Osteocyte (in vitro differentiated cells): ENCODE results near the gene TTC34. TPM values are rescaled to one million over a fixed set of nuclear protein-coding genes. Genes with fewer than 3 reads are reported as not detected.

Source experiments
- DNase-seq: peaks from one replicate; pipeline ENCODE4 v3.0.0; 2021; ENCODE audit warnings: mixed read lengths; ENCODE audit not compliant: unreplicated experiment; ENCODE audit errors: extremely low spot score
- H3K27ac Mint-ChIP-seq: one replicate; pipeline ENCODE4 v1.8.0; 2021; ENCODE audit warnings: mild to moderate bottlenecking, mixed read lengths; ENCODE audit not compliant: unreplicated experiment
- H3K27me3 Mint-ChIP-seq: one replicate; pipeline ENCODE4 v1.8.0; 2021; ENCODE audit warnings: mixed read lengths; ENCODE audit not compliant: unreplicated experiment
- H3K36me3 Mint-ChIP-seq: one replicate; pipeline ENCODE4 v1.8.0; 2021; ENCODE audit warnings: mixed read lengths; ENCODE audit not compliant: unreplicated experiment
- H3K4me1 Mint-ChIP-seq: one replicate; pipeline ENCODE4 v1.8.0; 2021; ENCODE audit warnings: mixed read lengths; ENCODE audit not compliant: unreplicated experiment
- H3K4me3 Mint-ChIP-seq: one replicate; pipeline ENCODE4 v1.8.0; 2021; ENCODE audit warnings: mild to moderate bottlenecking, moderate library complexity, mixed read lengths; ENCODE audit not compliant: unreplicated experiment
- H3K9me3 Mint-ChIP-seq: one replicate; pipeline ENCODE4 v1.8.0; 2021; ENCODE audit warnings: mixed read lengths; ENCODE audit not compliant: unreplicated experiment
- CTCF ChIP-seq: fragments of 200-600 bp; sonication (generic); IDR thresholded peaks from 2 replicates; pipeline ENCODE4 v1.5.0; 2021; ENCODE audit warnings: antibody characterized with exemption, mild to moderate bottlenecking, moderate library complexity
- total RNA-seq: library from RNA; stranded (reverse); gene quantifications from 2 replicates; pipeline ENCODE4 v1.2.1, GENCODE V29; 2021

TTC34 gene
- total RNA-seq, 1 donor from 2014 or later: 1.7 TPM

- Mint-ChIP-seq H3K4me3 (peak overlapping the region; percentile 71), H3K9me3 (peaks cover 11% of the 10 kb centered on the region), H3K36me3 (no peaks in the 10 kb centered on the region), H3K27ac (no peak overlapping the region), H3K4me1 (peaks cover 9% of the 10 kb centered on the region), H3K27me3 (no peaks in the 10 kb centered on the region)
- DNase-seq: no peak
- no peak for TF ChIP-seq CTCF
Observed at GRCh38 chr1:2644591-2645101, 156.8 kb downstream of the TTC34 start.

- Mint-ChIP-seq H3K4me3 (peak overlapping the region; percentile 71), H3K36me3 (no peaks in the 10 kb centered on the region), H3K9me3 (peaks cover 11% of the 10 kb centered on the region), H3K27me3 (no peaks in the 10 kb centered on the region), H3K4me1 (peaks cover 9% of the 10 kb centered on the region), H3K27ac (no peak overlapping the region)
- DNase-seq: no peak
- TF ChIP-seq CTCF: no peak
Observed at GRCh38 chr1:2644171-2644570, 157.3 kb downstream of the TTC34 start.

GRCh38 chr1:2643414-2644077 lies 157.9 kb downstream of the TTC34 start:
- Mint-ChIP-seq H3K4me1 (peaks cover 9% of the 10 kb centered on the region), H3K27ac (no peak overlapping the region), H3K27me3 (no peaks in the 10 kb centered on the region), H3K4me3 (peak overlapping the region; percentile 71), H3K36me3 (no peaks in the 10 kb centered on the region), H3K9me3 (peaks cover 11% of the 10 kb centered on the region)
- TF ChIP-seq CTCF: no peak
- DNase-seq: no peak

- peak; percentile 98 for DNase-seq
- Mint-ChIP-seq H3K9me3 (peaks cover 7% of the 10 kb centered on the region), H3K36me3 (no peaks in the 10 kb centered on the region), H3K4me1 (peaks cover 9% of the 10 kb centered on the region), H3K4me3 (peak overlapping the region; percentile 83), H3K27me3 (no peaks in the 10 kb centered on the region), H3K27ac (no peak overlapping the region)
- peak; percentile 24 for TF ChIP-seq CTCF
Observed at GRCh38 chr1:2642560-2643413, 158.7 kb downstream of the TTC34 start.

GRCh38 chr1:2642131-2642559 lies 159.3 kb downstream of the TTC34 start:
- Mint-ChIP-seq H3K36me3 (no peaks in the 10 kb centered on the region), H3K27me3 (no peaks in the 10 kb centered on the region), H3K27ac (no peak overlapping the region), H3K4me3 (peak overlapping the region; percentile 83), H3K4me1 (peaks cover 9% of the 10 kb centered on the region), H3K9me3 (peaks cover 5% of the 10 kb centered on the region)
- no peak for TF ChIP-seq CTCF
- no peak for DNase-seq
